Calu3 (cell line): ENCODE measurements around the gene NDUFS5. TPM values are rescaled to one million over a fixed set of nuclear protein-coding genes. Genes with fewer than 3 reads are reported as not detected.

ENCODE experiments used
- BruUV-seq: library from RNA; stranded (reverse); fragments of 400-500 nt; replicated peaks from 2 replicates; lab custom pipeline; 2021; lab: Mats Ljungman, UMichigan
- CTCF ChIA-PET: fragments of 300-600 bp; sonication (Branson Sonifier 250); formaldehyde crosslinking; loops from one replicate; lab custom pipeline; 2022; ENCODE audit warnings: antibody characterized with exemption; lab: Charles Lee
- DNase-seq: peaks from one replicate; pipeline ENCODE4 v3.0.0; 2022
- H3K27ac Mint-ChIP-seq: one replicate; pipeline ENCODE4 v1.8.0; 2022; ENCODE audit warnings: mixed read lengths; ENCODE audit not compliant: unreplicated experiment
- H3K27me3 Mint-ChIP-seq: one replicate; pipeline ENCODE4 v1.8.0; 2022; ENCODE audit warnings: mixed read lengths; ENCODE audit not compliant: unreplicated experiment
- H3K36me3 Mint-ChIP-seq: one replicate; pipeline ENCODE4 v1.8.0; 2022; ENCODE audit warnings: mild to moderate bottlenecking, moderate library complexity, mixed read lengths; ENCODE audit not compliant: insufficient read depth, unreplicated experiment
- H3K4me1 Mint-ChIP-seq: one replicate; pipeline ENCODE4 v1.8.0; 2022; ENCODE audit warnings: mild to moderate bottlenecking, low read depth, mixed read lengths; ENCODE audit not compliant: unreplicated experiment
- H3K4me3 Mint-ChIP-seq: one replicate; pipeline ENCODE4 v1.8.0; 2022; ENCODE audit warnings: mild to moderate bottlenecking, low read depth, moderate library complexity, mixed read lengths; ENCODE audit not compliant: unreplicated experiment
- H3K9me3 Mint-ChIP-seq: one replicate; pipeline ENCODE4 v1.8.0; 2022; ENCODE audit warnings: low read depth, mixed read lengths; ENCODE audit not compliant: unreplicated experiment
- intact Hi-C: fragments of 100-400 bp; cut with micrococcal nuclease; formaldehyde crosslinking; loops from one replicate; pipeline ENCODE4 v1.10.0; 2022; ENCODE audit not compliant: unreplicated experiment
- total RNA-seq: library from RNA; stranded (reverse); gene quantifications from 2 replicates; pipeline ENCODE4 v1.2.3, GENCODE V29; 2022
- TF ChIP-seq, protein P1 (sequence below): fragments of 200-600 bp; IDR thresholded peaks from one replicate; pipeline ENCODE4 v1.8.0; 2022; ENCODE audit warnings: antibody characterized with exemption; ENCODE audit not compliant: unreplicated experiment

NDUFS5 gene
- total RNA-seq, 1 experiment from 2014 or later: 170 TPM

DNA sequence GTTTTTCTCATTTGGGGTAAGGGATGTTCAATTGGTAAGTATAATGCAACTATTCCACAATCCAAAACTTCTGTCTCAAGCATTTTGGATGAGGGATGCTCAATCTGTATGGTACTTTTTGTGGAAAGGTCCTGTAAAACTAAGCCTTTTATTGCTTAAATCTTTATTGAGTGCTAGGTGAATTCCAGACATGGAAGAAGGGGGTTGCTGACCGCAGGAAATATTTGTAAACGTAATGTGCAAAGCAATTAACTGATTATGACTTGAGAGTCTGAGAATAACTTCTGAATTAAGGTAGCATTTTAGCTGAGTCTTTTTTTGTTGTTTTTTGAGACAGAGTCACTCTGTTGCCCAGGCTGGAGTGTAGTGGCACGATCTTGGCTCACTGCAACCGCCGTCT, 32.0 kb upstream of the NDUFS5 start:
- peaks cover 39% of the 10 kb centered on the region for H3K4me1 Mint-ChIP-seq
- no TSS peak for BruUV-seq
- TF ChIP-seq, protein P1, sequence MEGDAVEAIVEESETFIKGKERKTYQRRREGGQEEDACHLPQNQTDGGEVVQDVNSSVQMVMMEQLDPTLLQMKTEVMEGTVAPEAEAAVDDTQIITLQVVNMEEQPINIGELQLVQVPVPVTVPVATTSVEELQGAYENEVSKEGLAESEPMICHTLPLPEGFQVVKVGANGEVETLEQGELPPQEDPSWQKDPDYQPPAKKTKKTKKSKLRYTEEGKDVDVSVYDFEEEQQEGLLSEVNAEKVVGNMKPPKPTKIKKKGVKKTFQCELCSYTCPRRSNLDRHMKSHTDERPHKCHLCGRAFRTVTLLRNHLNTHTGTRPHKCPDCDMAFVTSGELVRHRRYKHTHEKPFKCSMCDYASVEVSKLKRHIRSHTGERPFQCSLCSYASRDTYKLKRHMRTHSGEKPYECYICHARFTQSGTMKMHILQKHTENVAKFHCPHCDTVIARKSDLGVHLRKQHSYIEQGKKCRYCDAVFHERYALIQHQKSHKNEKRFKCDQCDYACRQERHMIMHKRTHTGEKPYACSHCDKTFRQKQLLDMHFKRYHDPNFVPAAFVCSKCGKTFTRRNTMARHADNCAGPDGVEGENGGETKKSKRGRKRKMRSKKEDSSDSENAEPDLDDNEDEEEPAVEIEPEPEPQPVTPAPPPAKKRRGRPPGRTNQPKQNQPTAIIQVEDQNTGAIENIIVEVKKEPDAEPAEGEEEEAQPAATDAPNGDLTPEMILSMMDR: no peak
- H3K36me3 Mint-ChIP-seq: peaks cover 68% of the 10 kb centered on the region
- intact Hi-C loops: loop anchor here (5.0 kb wide), 2 partner anchors 52 to 122 kb away; partner anchors contain the start of genes MYCBP and RHBDL2
- no peak for DNase-seq
- H3K9me3 Mint-ChIP-seq: no peaks in the 10 kb centered on the region
- CTCF ChIA-PET: interaction anchor here (0.6 kb wide), 1 partner anchor 101 kb away, joined by 3 read pairs; no protein-coding TSS in a partner anchor
- no peak overlapping the region for H3K4me3 Mint-ChIP-seq
- no peak overlapping the region for H3K27ac Mint-ChIP-seq
- no peaks in the 10 kb centered on the region for H3K27me3 Mint-ChIP-seq

DNA sequence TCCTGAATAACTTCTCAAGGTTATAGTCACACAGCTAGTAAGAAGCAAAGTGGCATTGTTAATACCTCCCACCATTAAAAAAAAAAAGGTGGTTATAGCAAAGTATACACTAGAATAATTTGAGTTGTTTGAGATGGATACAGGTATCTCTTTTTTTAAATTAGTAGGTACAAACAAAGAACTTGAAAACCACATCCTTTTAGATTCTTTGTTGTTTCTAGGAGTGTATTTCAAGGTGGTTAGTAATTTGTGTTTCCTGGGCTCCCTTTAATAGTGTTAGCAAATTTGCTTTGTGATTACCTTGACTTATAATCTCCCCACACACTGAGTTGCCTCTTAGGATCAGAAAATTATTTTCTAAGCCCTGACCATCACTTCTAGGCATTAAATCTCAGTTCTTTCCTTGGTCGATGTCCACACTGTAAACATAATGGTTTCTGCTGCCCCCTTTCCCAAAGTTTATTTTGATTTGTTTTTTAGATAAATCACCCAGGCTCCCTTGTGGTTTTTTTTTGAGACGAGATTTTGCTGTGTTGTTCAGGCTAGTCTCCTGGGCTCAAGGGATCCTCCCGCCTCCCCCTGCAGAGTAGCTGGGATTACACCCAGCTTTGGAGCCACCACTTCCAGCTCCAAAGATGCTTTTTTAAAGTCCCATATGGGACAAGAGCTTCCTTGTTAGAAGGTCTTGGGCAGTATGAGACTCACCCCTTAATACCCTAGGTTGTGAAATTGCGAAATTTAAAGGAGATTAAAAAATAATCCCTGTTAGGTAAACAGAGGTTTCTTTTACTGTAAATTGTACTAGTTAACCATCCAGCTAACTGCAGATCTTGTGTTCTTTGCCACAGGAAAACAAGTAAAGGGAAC, 28.9 kb upstream of the NDUFS5 start:
- DNase-seq: no peak
- TF ChIP-seq, protein P1: no peak
- Mint-ChIP-seq H3K36me3 (peaks cover 80% of the 10 kb centered on the region), H3K27me3 (no peaks in the 10 kb centered on the region), H3K4me3 (no peak overlapping the region), H3K4me1 (peaks cover 25% of the 10 kb centered on the region), H3K27ac (no peak overlapping the region), H3K9me3 (no peaks in the 10 kb centered on the region)
- BruUV-seq: no TSS peak
- intact Hi-C loops: no loop called here
- CTCF ChIA-PET: no interaction called here

DNA sequence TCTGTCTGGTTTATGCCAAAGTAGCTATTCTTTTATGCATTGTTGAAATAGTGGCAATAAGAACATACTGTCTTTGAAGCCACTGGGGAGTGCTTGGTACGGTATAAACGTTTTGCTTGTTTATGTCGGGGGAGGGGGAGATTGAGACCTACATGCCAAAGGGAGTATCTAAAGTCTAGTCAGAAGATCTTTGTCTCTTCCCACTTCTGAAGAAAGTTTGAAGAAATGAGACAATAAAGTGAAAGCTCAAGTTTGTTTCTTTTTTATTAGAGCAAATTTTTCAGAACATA, 28.3 kb upstream of the NDUFS5 start:
- Mint-ChIP-seq H3K27me3 (no peaks in the 10 kb centered on the region), H3K36me3 (peaks cover 80% of the 10 kb centered on the region), H3K9me3 (no peaks in the 10 kb centered on the region), H3K27ac (no peak overlapping the region), H3K4me3 (no peak overlapping the region), H3K4me1 (peaks cover 22% of the 10 kb centered on the region)
- DNase-seq: no peak
- BruUV-seq: no TSS peak
- CTCF ChIA-PET: no interaction called here
- TF ChIP-seq, protein P1: no peak
- intact Hi-C loops: no loop called here

DNA sequence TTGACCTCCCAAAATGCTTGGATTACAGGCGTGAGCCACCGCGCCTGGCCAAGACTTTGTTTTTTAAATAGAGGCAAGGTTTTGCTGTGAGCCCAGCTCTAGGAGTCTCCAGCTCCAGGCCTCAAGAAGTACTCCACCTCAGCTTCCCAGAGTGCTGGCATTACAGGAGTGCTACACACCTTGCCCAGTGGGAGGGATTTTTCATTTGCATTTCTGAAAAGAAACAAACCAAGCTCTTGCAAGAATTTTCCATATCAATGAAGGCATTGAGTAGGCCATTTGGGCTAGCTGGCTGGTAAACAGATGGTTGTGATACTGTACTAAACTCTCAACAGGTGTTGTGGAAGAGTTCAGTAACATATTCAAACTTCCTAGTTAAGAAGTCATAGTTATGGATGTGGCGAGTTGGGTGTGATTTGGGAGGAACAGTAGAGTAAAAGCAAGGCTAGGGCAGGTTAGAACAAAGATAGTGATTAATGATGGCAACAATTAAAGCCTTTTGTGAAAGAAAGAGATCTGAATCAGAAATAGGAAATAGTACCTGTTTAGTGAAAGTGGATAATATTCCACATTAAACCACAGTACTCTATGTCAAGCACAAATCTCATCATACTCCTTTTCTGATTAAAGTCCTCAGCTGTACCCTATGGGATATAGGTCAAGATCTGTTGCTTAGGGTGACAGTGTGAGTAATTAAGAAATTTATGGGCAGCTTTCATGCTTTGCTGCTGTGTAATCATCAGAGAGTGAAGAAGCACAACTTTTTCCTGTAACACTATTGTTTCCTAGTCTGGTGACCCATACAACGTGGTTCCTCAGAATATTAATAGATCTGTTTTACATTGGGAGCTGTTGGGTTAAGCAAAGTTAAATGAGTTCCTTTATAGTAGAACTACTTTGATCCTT, 24.4 kb upstream of the NDUFS5 start:
- no peaks in the 10 kb centered on the region for H3K27me3 Mint-ChIP-seq
- no peak overlapping the region for H3K4me3 Mint-ChIP-seq
- H3K27ac Mint-ChIP-seq: no peak overlapping the region
- no peak for DNase-seq
- H3K4me1 Mint-ChIP-seq: peaks cover 13% of the 10 kb centered on the region
- H3K9me3 Mint-ChIP-seq: no peaks in the 10 kb centered on the region
- BruUV-seq: no TSS peak
- intact Hi-C loops: no loop called here
- CTCF ChIA-PET: no interaction called here
- TF ChIP-seq, protein P1: no peak
- peaks cover 78% of the 10 kb centered on the region for H3K36me3 Mint-ChIP-seq
